ENCODE results near the gene NRM. TPM values are rescaled to one million over a fixed set of nuclear protein-coding genes. Genes with fewer than 3 reads are reported as not detected.
A peak's percentile ranks its signal among the peaks of the same experiment; 100 is the strongest.
"Not testable (repeated sequence)": the region's sequence is repeated elsewhere in the genome, so short reads cannot be mapped to it uniquely, and the experiment has no call there.

Gene NRM
- total and polyA plus RNA-seq, 8 donors = 13.1 to 55.1 (median 38.1) TPM

- Histone ChIP-seq H3K9me3 (no peaks in the 10 kb centered on the region), H3K36me3 (peaks cover 0 to 53% of the 10 kb centered on the region in 2 donors), H3K4me1 (peaks cover 10 to 30% of the 10 kb centered on the region in 2 donors), H3K27ac (no peak overlapping the region), H3K4me3 (no peak overlapping the region), H3K27me3 (no peaks in the 10 kb centered on the region)
- ATAC-seq (no peak), DNase-seq (no peak)
- TF ChIP-seq CTCF (IDR thresholded peaks at IDR 0.05) = no peak
- intact Hi-C loops (cut with DNase I) = no loop called here
Measured at GRCh38 chr6:30670760-30671527, 19.8 kb downstream of the NRM start.

GRCh38 chr6:30666300-30666699 lies 24.5 kb downstream of the NRM start:
- peaks cover 0 to 96% of the 10 kb centered on the region in 2 donors for H3K36me3 ChIP-seq

GRCh38 chr6:30664994-30665767 lies 25.6 kb downstream of the NRM start:
- H3K36me3 ChIP-seq = peaks cover 0 to 99% of the 10 kb centered on the region in 2 donors
- no peaks in the 10 kb centered on the region for H3K9me3 ChIP-seq
- intact Hi-C loops (cut with DNase I) = no loop called here
- TF ChIP-seq CTCF (IDR thresholded peaks at IDR 0.05) = no peak
- H3K4me1 ChIP-seq = no peaks in the 10 kb centered on the region
- H3K4me3 ChIP-seq = no peak overlapping the region
- no peak overlapping the region for H3K27ac ChIP-seq
- H3K27me3 ChIP-seq = no peaks in the 10 kb centered on the region
- ATAC-seq = no peak
- no peak for DNase-seq

More at GRCh38 chr6:30666300-30666699, 24.5 kb downstream of the NRM start:
- H3K4me1 ChIP-seq; H3K27ac ChIP-seq; H3K27me3 ChIP-seq; DNase-seq; intact Hi-C loops (cut with DNase I); H3K4me3 ChIP-seq; ATAC-seq; H3K9me3 ChIP-seq: not testable (repeated sequence)

- peak in 1 of 4 donors; percentile 7 for DNase-seq
- H3K4me1 ChIP-seq; H3K4me3 ChIP-seq; H3K9me3 ChIP-seq; intact Hi-C loops (cut with DNase I); ATAC-seq; H3K27me3 ChIP-seq; H3K27ac ChIP-seq: not testable (repeated sequence)
- peaks cover 5 to 100% of the 10 kb centered on the region in 2 donors for H3K36me3 ChIP-seq
Measured at GRCh38 chr6:30657922-30658321, 32.9 kb downstream of the NRM start.

GRCh38 chr6:30657454-30657853 lies 33.3 kb downstream of the NRM start:
- H3K4me1 ChIP-seq = no peaks in the 10 kb centered on the region
- H3K4me3 ChIP-seq = no peak overlapping the region
- intact Hi-C loops (cut with DNase I) = no loop called here
- H3K27me3 ChIP-seq = no peaks in the 10 kb centered on the region
- no peak for TF ChIP-seq CTCF (IDR thresholded peaks at IDR 0.05)
- no peak for ATAC-seq
- no peaks in the 10 kb centered on the region for H3K9me3 ChIP-seq
- DNase-seq = no peak
- no peak overlapping the region for H3K27ac ChIP-seq
- peaks cover 5 to 100% of the 10 kb centered on the region in 2 donors for H3K36me3 ChIP-seq

- ATAC-seq (peak; percentile 32), DNase-seq (peak in 1 of 4 donors; percentile 61)
- TF ChIP-seq CTCF (IDR thresholded peaks at IDR 0.05) = no peak
- Histone ChIP-seq H3K9me3 (no peaks in the 10 kb centered on the region), H3K27ac (no peak overlapping the region), H3K4me1 (no peaks in the 10 kb centered on the region), H3K4me3 (no peak overlapping the region), H3K36me3 (peaks cover 5 to 100% of the 10 kb centered on the region in 2 donors), H3K27me3 (no peaks in the 10 kb centered on the region)
- intact Hi-C loops (cut with DNase I) = no loop called here
Measured at GRCh38 chr6:30656513-30656912, 34.3 kb downstream of the NRM start.
